Heart left ventricle (tissue), 13 donors: ENCODE data around the gene SEC11C.

Source experiments
- POLR2A ChIP-seq, 2 donors: fragments of 450-650 bp; IDR thresholded peaks; one replicate each; pipeline ENCODE4 v1.6.1; 2017; ENCODE audit warnings: antibody characterized with exemption in 2 of 2, mild to moderate bottlenecking in 2 of 2, moderate library complexity in 2 of 2
- TF ChIP-seq, protein P1 (sequence below), 12 donors: fragments of 200-600 bp; sonication (generic) in 4 of 12; IDR thresholded peaks; one replicate each; pipeline versions ENCODE4 v1.5.0 to v1.8.0; 2018 to 2022; ENCODE audit warnings: antibody characterized with exemption in 12 of 12, mild to moderate bottlenecking in 5 of 12
- donor health status: ischemic (EF 13 %, LVEDD 7.1; RV severe dilation, severe dysfunction).
- donor health status: DM: no; HTN: yes; CAD: no.
- donor health status: DM: no; HTN: no; CAD: no.
- donor health status: ischemic (EF 25% LVEDD 6.9; RV normal size, moderate dysfunction).
- donor health status: ischemic (EF 25% LVEDD 5.7; RV mildly dilated, moderate dysfunction).
- donor health status: ischemic (EF 35%, LVEDD 5.7; RV mildly dilated, moderate dysfunction).
- donor health status: nonischemic (EF 11% LVEDD 7.7; RV severe dilation, severe dysfunction).
- donor health status: DM: yes; HTN: yes; CAD: no.
- donor health status: PGD.
- donor health status: ischemic (EF 29% LVEDD 5.4; RV normal size, mild dysfunction).
- donor health status: nonischemic (EF 23%, LVEDD 6.1; RV moderate dilation, normal function).

DNA sequence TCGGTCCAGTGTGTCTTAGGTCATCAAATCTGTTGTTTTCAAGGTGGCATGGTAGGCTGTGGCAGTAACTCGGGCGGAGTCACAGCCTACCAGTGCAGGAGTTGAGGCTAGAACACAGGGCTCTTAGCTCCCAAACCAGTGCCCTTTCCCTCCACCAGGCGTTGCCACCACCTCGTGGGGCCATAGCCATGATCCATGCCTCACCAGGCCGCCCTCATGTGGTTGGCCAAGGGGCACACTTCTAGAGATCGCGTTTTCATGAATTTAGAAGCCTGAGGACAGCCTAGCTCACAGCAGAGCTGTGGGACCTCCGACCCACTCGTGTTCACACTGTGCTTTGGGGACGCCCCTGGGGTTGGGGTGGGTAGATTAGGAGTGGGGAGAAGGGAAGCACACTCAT lies 10.6 kb downstream of the SEC11C start:
- TF ChIP-seq, protein P1, sequence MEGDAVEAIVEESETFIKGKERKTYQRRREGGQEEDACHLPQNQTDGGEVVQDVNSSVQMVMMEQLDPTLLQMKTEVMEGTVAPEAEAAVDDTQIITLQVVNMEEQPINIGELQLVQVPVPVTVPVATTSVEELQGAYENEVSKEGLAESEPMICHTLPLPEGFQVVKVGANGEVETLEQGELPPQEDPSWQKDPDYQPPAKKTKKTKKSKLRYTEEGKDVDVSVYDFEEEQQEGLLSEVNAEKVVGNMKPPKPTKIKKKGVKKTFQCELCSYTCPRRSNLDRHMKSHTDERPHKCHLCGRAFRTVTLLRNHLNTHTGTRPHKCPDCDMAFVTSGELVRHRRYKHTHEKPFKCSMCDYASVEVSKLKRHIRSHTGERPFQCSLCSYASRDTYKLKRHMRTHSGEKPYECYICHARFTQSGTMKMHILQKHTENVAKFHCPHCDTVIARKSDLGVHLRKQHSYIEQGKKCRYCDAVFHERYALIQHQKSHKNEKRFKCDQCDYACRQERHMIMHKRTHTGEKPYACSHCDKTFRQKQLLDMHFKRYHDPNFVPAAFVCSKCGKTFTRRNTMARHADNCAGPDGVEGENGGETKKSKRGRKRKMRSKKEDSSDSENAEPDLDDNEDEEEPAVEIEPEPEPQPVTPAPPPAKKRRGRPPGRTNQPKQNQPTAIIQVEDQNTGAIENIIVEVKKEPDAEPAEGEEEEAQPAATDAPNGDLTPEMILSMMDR (IDR thresholded peaks at IDR 0.05) = no peak
- TF ChIP-seq POLR2A (IDR thresholded peaks at IDR 0.05) = no peak
